Activated CD8-positive, alpha-beta memory T cell treated with anti-CD3 and anti-CD28 coated beads for 1 hour (primary cell): ENCODE results near the gene RASGRF2.
A peak's percentile ranks its signal among the peaks of the same experiment; 100 is the strongest.

Source experiments
- DNase-seq, 2 donors: peaks; one replicate each; pipeline ENCODE4 v3.0.0-alpha.2; 2020; ENCODE audit warnings: low read depth in 1 of 2; ENCODE audit errors: extremely low read depth in 1 of 2

Gene RASGRF2

DNA sequence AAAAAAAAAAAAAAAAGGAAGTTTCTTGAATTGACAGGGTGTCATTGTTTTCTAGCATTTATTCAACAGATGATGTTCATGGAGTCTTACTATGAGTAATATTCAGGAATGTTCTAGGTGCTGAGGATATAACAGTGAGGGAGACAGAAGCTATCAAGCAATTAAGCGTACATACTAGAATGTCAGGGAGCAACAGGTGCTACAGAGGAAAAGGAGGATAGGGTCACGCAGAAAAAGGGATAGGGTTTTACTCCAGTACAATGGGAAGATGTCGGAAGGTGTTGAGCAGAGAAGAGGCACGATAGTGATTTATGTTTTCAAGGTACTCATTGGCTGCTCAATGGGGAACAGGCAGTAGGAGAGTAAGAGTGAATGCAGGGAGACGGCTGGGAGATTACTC lies 6.6 kb upstream of the RASGRF2 start:
- DNase-seq, result no peak

GRCh38 chr5:80955082-80955590 lies 5.0 kb upstream of the RASGRF2 start:
- DNase-seq, result no peak

- no peak for DNase-seq
These were observed 3.9 kb upstream of the RASGRF2 start for GRCh38 chr5:80956272-80956671.

DNA sequence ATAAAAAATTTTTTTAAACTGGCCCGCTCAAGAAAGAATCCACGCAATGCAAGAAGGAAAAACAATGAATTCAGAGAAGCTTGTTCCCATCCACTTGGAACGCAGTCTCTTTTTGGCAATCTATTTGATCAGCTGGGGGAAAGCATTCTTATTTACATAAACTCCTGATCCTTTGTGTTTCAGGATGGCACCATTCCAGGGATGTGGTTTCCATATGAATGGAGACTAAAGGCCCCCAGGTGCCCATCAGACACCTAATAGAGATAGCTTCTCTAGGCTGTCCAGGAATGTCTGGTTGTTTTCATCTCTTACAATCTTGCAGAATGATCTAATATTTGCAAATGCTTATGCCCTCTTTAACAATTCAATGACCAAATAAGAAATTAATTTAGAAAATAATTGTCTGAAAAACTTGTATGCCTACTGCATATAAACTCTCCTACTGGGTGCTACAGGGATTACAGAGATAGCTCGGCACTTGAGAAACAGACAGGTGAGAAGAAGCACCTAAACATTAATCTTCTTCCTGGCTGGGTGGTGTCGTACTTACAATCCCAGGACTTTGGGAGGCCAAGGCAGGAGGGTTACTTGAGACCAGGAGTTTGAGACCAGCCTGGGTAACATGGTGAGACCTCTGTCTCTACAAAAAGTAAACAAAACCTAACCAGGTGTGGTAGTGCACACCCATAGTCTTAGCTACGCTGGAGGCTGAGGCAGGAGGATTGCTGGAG lies 3.0 kb upstream of the RASGRF2 start:
- no peak for DNase-seq

DNA sequence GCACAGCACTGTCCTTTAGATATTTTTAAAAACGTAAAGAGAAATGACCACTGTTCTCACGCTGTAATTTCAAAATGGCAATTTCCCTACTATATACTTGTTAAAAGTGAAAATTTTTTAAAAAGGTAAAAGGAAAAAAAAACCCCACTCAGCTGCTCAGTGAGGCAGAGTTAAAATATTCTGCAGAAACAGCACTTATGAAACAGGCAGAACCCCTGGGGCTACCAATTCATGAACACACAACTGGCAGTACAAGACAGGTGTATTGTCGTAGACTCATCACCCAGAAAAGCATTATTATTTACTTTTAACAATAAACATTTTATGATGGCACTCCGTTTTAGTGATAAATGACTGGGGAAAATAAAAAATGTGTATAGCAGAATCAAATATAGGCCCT lies 1.5 kb upstream of the RASGRF2 start:
- DNase-seq, result no peak

DNA sequence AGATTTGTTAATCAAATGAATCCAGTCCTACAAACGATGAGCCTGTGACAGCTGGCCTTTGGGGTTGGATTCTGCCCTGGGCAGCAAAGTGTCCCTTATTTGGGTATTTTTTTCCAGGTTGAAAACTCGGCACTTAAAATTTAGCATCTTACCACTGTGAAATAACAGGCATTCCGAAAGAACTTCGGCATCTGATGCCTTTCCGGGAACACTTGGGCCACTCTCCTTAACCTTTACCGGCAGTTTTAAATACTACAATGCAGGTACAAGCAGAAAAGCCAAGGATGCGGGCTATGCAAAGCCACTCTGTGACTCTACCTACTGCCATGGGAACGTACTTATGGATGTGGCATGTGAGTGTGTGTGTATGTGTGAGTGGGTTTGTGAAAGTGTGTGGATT lies 1.0 kb upstream of the RASGRF2 start:
- no peak for DNase-seq

DNA sequence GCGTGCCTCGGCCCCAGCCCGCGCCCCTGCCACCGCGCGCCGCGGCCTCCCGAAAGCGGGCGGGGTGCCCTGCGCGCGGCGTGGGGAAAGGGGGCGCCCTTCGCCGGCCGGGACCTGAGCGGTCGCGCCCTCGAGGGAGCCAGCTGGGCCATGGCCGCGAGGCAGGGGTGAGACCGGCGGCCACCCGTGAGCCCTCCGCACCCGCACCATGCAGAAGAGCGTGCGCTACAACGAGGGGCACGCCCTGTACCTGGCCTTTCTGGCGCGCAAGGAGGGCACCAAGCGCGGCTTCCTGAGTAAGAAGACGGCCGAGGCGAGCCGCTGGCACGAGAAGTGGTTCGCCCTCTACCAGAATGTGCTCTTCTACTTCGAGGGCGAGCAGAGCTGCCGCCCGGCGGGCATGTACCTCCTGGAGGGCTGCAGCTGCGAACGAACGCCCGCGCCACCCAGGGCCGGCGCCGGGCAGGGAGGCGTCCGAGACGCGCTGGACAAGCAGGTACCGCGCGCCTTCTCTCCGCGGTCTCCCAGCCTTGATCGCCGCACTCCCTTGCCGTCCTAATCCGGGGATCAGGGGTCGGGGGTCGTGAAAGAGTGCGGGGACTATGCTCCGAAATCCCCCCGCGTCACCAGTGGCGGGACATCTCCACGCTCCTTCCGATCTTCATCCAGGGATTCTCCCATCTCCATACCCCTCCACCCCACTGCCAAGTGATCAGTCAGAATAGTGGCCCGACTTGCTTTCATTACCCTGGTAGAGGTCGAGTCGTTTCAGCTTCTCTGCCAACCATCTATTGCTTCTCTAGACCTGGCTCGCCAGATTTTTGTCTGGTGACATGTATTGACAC lies 590 bp downstream of the RASGRF2 start:
- DNase-seq, result peak in 1 of 2 donors; percentile 33

GRCh38 chr5:80961376-80962281 lies 1.5 kb downstream of the RASGRF2 start:
- DNase-seq, result no peak

GRCh38 chr5:80962630-80963520 lies 2.7 kb downstream of the RASGRF2 start:
- DNase-seq, result no peak

GRCh38 chr5:80963521-80963895 lies 3.3 kb downstream of the RASGRF2 start:
- DNase-seq, result no peak

GRCh38 chr5:80963966-80964481 lies 3.9 kb downstream of the RASGRF2 start:
- no peak for DNase-seq

GRCh38 chr5:80964491-80964890 lies 4.3 kb downstream of the RASGRF2 start:
- no peak for DNase-seq

DNA sequence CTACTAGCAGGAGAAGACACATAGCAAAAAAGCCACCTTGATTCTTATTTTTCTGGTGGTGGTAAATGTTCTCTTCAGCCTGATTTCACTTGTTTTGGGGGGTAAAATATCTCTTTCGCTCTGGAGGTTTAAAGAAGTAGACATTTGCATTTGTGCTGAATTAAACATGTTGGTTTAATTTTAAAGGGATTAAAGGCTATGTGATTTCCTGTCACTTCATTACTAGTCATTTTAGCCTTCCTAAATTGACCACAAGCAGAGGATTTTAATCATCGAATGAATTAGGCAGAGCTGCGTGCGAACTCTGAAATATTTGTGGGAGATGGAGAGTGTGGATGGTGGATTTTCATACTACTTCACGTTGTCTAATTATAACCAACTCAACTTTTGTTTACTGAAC lies 4.8 kb downstream of the RASGRF2 start:
- no peak for DNase-seq

- no peak for DNase-seq
These were observed 7.5 kb downstream of the RASGRF2 start for GRCh38 chr5:80967500-80968181.

DNA sequence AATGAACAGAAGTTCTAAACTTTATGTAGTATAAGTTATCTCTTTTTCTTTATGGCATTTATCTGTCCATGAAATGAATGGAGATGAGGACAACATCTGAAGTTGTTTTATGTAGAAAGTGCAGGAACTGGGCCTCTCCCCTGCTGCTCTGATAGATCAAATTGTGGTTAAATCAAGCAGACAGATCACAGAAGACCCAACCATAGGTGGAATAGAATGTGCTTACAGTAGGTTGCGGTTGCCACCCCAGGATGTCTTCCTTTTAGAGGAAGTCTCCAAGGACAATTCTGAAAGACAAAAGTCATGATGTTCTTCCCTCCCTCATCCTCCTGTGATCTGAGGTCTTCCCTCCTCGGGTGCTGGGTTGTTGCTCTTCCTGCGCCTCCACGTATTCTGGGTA lies 12.9 kb downstream of the RASGRF2 start:
- DNase-seq, result no peak

DNA sequence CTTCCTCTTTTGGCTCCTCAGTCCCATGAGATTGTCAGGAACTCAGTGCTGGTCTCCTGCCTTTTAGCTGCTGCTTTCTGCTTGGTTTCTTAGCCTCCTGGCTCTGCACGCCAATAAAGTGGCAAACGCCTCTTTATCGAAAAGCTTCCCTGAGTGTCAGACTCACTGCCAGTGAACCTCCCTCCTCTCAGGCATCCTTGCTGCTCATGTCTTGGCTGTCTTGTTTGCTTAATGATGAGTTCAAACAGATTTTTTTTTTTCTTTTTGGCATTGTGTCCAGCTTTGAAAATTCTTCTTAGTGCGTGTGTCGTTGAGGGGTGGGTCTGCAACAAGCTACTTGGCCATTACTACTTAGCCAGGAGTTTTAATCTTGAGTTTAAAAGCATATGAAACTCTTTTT lies 14.9 kb downstream of the RASGRF2 start:
- no peak for DNase-seq

DNA sequence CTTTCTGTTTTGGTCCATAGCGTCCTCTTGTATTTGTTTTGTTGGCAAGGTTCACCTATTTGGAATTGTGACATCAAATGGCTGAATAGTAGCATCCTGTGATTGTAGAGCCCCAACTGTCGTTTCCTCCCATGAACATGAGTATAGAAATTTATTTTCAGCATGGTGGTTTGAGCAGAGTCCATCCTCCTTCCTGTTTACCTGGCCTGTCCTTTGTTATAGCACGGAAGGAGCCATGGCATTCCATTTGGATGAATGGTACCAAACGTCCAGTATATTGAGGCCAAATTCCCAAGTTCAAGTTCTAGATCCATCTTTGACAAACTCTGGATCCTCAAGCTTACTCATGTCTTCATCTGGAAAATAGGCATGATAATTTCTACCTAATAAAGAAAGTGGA lies 16.8 kb downstream of the RASGRF2 start:
- no peak for DNase-seq

- no peak for DNase-seq
These were observed 17.6 kb downstream of the RASGRF2 start for GRCh38 chr5:80977764-80978163.

DNA sequence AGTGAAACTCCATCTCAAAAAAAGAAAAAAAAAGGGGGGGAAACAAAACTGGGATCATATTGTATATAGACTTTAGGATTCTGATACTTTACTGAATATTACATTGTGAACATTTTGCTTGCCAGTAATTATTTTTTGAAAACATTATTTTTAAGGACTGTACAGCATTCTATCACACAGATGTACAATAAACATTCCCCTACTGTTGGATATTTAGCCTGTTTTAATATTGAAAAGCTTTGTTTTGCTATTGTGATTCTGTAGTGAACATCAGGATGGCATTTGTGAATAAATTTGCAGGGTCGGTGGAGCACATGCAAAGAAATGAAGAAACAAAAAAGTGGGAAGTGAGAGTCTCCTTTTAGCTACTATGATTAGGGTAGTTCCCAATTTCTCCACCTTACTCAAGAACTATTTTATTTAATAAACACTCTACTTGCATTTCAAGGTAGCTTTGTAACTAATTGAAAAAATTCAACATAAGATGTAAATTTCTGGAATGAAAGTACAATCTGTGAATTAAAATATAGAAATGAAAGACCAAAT lies 18.7 kb downstream of the RASGRF2 start:
- no peak for DNase-seq
